Measurements from ENCODE around the gene PTCH2.
A peak's percentile ranks its signal among the peaks of the same experiment; 100 is the strongest.
"Not testable (repeated sequence)": the region's sequence is repeated elsewhere in the genome, so short reads cannot be mapped to it uniquely, and the experiment has no call there.

Gene PTCH2

GRCh38 chr1:44801491-44802305, 41.4 kb downstream of the PTCH2 start:
- no peak for DNase-seq

- peak; percentile 95 to 96 for DNase-seq
Measured at GRCh38 chr1:44799770-44800584, 43.1 kb downstream of the PTCH2 start, which contains the start of gene PLK3. TSS of gene PLK3 (plus strand) at chr1:44800377. CDS start at chr1:44800464, 87 bp downstream.

GRCh38 chr1:44798481-44799365, 44.3 kb downstream of the PTCH2 start:
- DNase-seq = no peak

GRCh38 chr1:44797886-44798285, 45.2 kb downstream of the PTCH2 start:
- not testable (repeated sequence) for DNase-seq

- DNase-seq = no peak
Measured at GRCh38 chr1:44792736-44793502, 50.1 kb downstream of the PTCH2 start.

GRCh38 chr1:44790968-44791801, 51.9 kb downstream of the PTCH2 start:
- no peak for DNase-seq

GRCh38 chr1:44788120-44788860, 54.8 kb downstream of the PTCH2 start, which contains the start of gene BEST4:
TSS of gene BEST4 (minus strand) at chr1:44788170. CDS start at chr1:44787705, 465 bp downstream.
- no peak for DNase-seq

GRCh38 chr1:44787506-44787905, 55.5 kb downstream of the PTCH2 start:
- DNase-seq = no peak

- no peak for DNase-seq
Measured at GRCh38 chr1:44786841-44787426, 56.1 kb downstream of the PTCH2 start.

GRCh38 chr1:44786138-44786840, 56.8 kb downstream of the PTCH2 start:
- no peak for DNase-seq

GRCh38 chr1:44785501-44786137, 57.4 kb downstream of the PTCH2 start:
- DNase-seq = no peak

GRCh38 chr1:44785029-44785380, 58.0 kb downstream of the PTCH2 start:
- DNase-seq = no peak

GRCh38 chr1:44784094-44785028, 58.7 kb downstream of the PTCH2 start:
- no peak for DNase-seq

- DNase-seq = no peak
Measured at GRCh38 chr1:44783697-44784093, 59.4 kb downstream of the PTCH2 start.

- no peak for DNase-seq
Measured at GRCh38 chr1:44780583-44781121, 62.4 kb downstream of the PTCH2 start.

GRCh38 chr1:44778705-44779576, 64.1 kb downstream of the PTCH2 start:
- DNase-seq = no peak

Data from NCI-H187 (cell line).